WTC11 (cell line): ENCODE measurements around the gene MNX1.

Experiments used
- CTCF ChIP-seq: fragments of 200-600 bp; IDR thresholded peaks from 2 replicates; pipeline ENCODE4 v1.8.0; 2022; ENCODE audit warnings: antibody characterized with exemption
- ERG ChIP-seq: fragments of 250-450 bp; sonication (Bioruptor Pico); IDR thresholded peaks from 2 replicates; pipeline ENCODE4 v1.8.0; 2021; ENCODE audit warnings: mild to moderate bottlenecking
- SP1 ChIP-seq: sonication (generic); formaldehyde crosslinking; conservative IDR thresholded peaks from 2 replicates; pipeline ENCODE4 v1.8.1; 2022; ENCODE audit warnings: missing genetic modification reagents
- ZNF138 ChIP-seq: sonication (generic); formaldehyde crosslinking; conservative IDR thresholded peaks from 2 replicates; pipeline ENCODE4 v1.8.1; 2022; ENCODE audit warnings: mild to moderate bottlenecking, moderate library complexity, missing genetic modification reagents

- TF ChIP-seq SP1 (CRISPR knock-in tag) (no peak), CTCF (no peak), ERG (CRISPR knock-in tag) (no peak), ZNF138 (CRISPR knock-in tag) (no peak)
These were observed 2.0 kb downstream of the MNX1 start for GRCh38 chr7:157008206-157009169.
